NCI-H1694 treated with DMSO at 0.1 percent for 48 hours (cell line): ENCODE data around the gene C2CD4C.
"Not testable (repeated sequence)": the region's sequence is repeated elsewhere in the genome, so short reads cannot be mapped to it uniquely, and the experiment has no call there.

Experiments
- DNase-seq: peaks from one replicate; lab custom pipeline; 2025; lab: John Stamatoyannopoulos, UW

The C2CD4C gene

GRCh38 chr19:364496-365287, 44.3 kb downstream of the C2CD4C start:
- no peak for DNase-seq

GRCh38 chr19:362683-363082, 46.3 kb downstream of the C2CD4C start:
- no peak for DNase-seq

GRCh38 chr19:362154-362553, 46.8 kb downstream of the C2CD4C start:
- no peak for DNase-seq

GRCh38 chr19:359653-359925, 49.4 kb downstream of the C2CD4C start:
- DNase-seq: no peak

GRCh38 chr19:355536-355935, 53.4 kb downstream of the C2CD4C start:
- DNase-seq: not testable (repeated sequence)
